ENCODE measurements around the gene RND2.

DNA sequence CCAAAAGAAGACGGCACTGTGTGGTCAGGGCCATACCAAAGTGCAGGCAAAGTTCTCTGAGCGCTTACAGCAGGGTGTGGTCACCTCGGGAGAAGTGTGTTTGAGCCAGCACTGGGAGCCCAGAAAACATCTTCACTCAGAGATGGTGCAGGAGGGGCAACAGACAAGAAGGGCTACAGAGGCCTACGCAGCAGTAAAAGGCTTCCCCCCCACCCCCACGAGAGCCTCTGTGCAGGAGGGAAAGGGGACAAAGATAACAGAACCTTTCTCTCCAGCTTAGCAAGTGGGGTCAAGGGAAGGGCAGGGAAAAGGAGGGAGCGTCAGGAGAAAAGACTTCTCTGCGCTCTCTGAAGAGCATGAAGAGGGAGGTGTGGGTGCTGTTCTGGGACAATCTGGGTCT, 5.6 kb upstream of the RND2 start:
- TF ChIP-seq, protein P1, sequence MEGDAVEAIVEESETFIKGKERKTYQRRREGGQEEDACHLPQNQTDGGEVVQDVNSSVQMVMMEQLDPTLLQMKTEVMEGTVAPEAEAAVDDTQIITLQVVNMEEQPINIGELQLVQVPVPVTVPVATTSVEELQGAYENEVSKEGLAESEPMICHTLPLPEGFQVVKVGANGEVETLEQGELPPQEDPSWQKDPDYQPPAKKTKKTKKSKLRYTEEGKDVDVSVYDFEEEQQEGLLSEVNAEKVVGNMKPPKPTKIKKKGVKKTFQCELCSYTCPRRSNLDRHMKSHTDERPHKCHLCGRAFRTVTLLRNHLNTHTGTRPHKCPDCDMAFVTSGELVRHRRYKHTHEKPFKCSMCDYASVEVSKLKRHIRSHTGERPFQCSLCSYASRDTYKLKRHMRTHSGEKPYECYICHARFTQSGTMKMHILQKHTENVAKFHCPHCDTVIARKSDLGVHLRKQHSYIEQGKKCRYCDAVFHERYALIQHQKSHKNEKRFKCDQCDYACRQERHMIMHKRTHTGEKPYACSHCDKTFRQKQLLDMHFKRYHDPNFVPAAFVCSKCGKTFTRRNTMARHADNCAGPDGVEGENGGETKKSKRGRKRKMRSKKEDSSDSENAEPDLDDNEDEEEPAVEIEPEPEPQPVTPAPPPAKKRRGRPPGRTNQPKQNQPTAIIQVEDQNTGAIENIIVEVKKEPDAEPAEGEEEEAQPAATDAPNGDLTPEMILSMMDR (conservative IDR thresholded peaks at IDR 0.05 in 1 of 2, IDR thresholded peaks at IDR 0.05 in 1 of 2; ENCODE audit: low read depth in 1 of 2, low read length in 2 of 2), result no peak
- no peak for TF ChIP-seq EZH2 (IDR thresholded peaks at IDR 0.05; ENCODE audit: low read length, missing control alignments)
